Stimulated activated naive CD8-positive, alpha-beta T cell treated with anti-CD3 and anti-CD28 coated beads, Interleukin-15, amount 100 ng/mL, for 72 hours (primary cell): ENCODE results near the gene NRXN3.

ENCODE experiments used
- ATAC-seq: fragments of 150-1000 bp; cut with Tn5 transposase; 2 replicates; pipeline ENCODE4 v1.10.0; 2021; ENCODE audit warnings: mild to moderate bottlenecking, moderate library complexity
- DNase-seq, 2 donors: peaks; one replicate each; pipeline ENCODE4 v3.0.0; 2021 to 2022
- H3K27ac Mint-ChIP-seq, 2 donors: one replicate each; pipeline ENCODE4 v1.8.0; 2022; ENCODE audit warnings: mild to moderate bottlenecking in 2 of 2, mixed read lengths in 2 of 2, moderate library complexity in 2 of 2
- H3K27me3 Mint-ChIP-seq: one replicate; pipeline ENCODE4 v1.8.0; 2022; ENCODE audit warnings: mixed read lengths
- H3K4me1 Mint-ChIP-seq: one replicate; pipeline ENCODE4 v1.8.0; 2022; ENCODE audit warnings: mild to moderate bottlenecking, mixed read lengths
- H3K4me3 Mint-ChIP-seq, 2 donors: one replicate each; pipeline ENCODE4 v1.8.0; 2022; ENCODE audit warnings: mild to moderate bottlenecking in 2 of 2, mixed read lengths in 2 of 2, moderate library complexity in 1 of 2
- H3K9me3 Mint-ChIP-seq, 2 donors: one replicate each; pipeline ENCODE4 v1.8.0; 2022; ENCODE audit warnings: mixed read lengths in 2 of 2

NRXN3 gene

DNA sequence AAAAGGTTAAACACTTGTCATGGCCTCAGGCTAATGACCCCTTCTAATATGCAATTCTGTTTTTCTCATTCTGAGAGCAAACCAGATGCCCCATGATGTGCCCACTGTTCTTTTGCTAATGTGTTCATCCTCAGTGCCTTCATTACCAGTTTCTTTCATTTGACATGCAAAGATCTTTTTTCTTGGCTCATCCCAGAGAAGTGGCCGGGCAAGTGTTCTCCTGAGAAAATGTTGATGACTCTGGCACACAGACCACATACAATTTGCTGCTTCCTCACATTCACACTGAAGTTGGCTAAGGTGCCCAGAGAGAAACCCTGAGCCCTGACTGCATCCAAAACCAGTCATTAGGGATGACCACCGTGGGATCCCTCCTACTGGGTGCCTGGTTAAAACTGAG lies 1207.8 kb downstream of the NRXN3 start:
- ATAC-seq, result no peak
- no peak overlapping the region for H3K27ac Mint-ChIP-seq
- no peak overlapping the region for H3K4me3 Mint-ChIP-seq
- H3K9me3 Mint-ChIP-seq, result peaks cover 0 to 5% of the 10 kb centered on the region in 2 donors
- no peaks in the 10 kb centered on the region for H3K27me3 Mint-ChIP-seq
- no peak for DNase-seq
- no peaks in the 10 kb centered on the region for H3K4me1 Mint-ChIP-seq

DNA sequence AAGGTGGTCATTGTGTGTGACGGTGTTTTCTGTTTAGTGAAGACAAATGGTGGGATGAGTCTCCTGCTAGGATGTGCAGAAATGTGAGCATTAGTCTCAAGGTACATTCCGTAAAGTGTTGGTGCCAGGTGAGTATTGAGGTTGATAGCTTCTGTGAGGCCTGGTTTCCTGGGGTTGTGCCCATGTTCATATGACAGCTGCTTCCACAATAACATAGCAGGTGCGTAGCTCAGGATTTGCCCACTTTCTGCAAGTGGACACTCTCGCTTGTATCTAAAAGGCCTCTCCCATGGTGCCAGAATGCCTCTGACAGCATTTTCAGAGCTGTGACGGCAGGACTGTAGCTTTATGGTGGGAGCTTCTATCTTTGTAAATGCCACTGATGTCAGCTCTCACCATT lies 1209.1 kb downstream of the NRXN3 start:
- no peak for DNase-seq
- Mint-ChIP-seq H3K27me3 (no peaks in the 10 kb centered on the region), H3K9me3 (peaks cover 0 to 5% of the 10 kb centered on the region in 2 donors), H3K27ac (no peak overlapping the region), H3K4me1 (no peaks in the 10 kb centered on the region), H3K4me3 (no peak overlapping the region)
- ATAC-seq, result no peak

DNA sequence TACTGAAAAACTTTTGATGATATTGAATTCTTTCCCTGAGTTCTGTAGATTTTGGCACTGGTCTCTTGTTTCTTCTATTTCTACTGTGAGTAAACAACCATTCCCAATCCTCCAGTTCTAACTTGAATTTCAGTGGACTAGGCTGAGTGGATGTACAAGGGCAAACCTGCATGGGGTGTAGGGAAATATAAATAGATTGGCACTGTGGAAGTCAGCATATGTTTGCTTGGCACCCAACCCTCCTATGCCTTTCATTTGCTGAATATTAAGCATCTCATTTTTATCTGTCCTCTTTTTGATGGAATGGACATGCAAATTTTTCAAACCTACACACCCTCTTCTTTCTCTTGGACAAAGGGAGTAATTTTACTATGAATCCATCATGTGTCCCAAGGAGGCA lies 1212.9 kb downstream of the NRXN3 start:
- H3K4me3 Mint-ChIP-seq, result no peak overlapping the region
- ATAC-seq, result no peak
- no peaks in the 10 kb centered on the region for H3K9me3 Mint-ChIP-seq
- H3K27me3 Mint-ChIP-seq, result no peaks in the 10 kb centered on the region
- DNase-seq, result no peak
- no peaks in the 10 kb centered on the region for H3K4me1 Mint-ChIP-seq
- H3K27ac Mint-ChIP-seq, result no peak overlapping the region

DNA sequence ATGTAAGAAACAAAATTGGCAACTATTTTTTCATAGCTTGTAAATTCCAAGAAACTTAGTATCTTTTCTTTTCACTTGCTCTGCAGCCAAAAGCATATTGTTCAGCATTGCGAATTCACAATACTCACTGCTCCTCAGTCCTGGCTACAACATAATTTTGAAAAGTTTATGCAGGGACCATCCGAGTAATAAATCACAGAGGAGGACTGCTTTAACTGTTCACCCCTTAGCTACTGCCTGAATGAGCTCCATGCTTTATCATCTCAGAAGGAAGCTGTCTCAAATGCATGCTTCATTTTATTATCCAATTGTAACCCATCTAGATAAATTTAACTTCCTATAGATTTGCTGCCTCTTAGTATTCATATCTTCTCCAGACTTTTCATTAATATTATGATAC lies 1213.3 kb downstream of the NRXN3 start:
- no peak for ATAC-seq
- Mint-ChIP-seq H3K27ac (no peak overlapping the region), H3K4me3 (no peak overlapping the region), H3K9me3 (no peaks in the 10 kb centered on the region), H3K27me3 (no peaks in the 10 kb centered on the region), H3K4me1 (no peaks in the 10 kb centered on the region)
- no peak for DNase-seq

DNA sequence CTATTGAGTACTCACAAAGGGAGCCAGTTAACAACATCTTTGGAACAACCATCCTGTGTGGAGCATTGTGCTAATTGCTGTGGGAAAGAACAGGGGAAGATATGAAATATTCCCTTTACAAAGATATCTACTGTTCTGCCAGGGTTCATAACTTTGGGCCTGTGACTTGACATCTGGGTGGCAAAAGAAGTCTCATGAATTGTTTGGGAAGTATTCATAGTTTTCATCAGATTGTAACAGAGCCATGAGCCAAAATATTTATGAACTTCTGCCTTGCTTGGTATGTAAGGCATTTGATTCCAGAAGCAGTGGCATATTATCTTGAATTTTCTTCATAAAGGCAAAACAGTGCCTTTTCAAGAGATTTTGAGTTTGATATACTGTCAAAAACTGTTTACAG lies 1224.9 kb downstream of the NRXN3 start:
- Mint-ChIP-seq H3K27me3 (no peaks in the 10 kb centered on the region), H3K9me3 (peaks cover 0 to 7% of the 10 kb centered on the region in 2 donors), H3K4me3 (no peak overlapping the region), H3K27ac (no peak overlapping the region), H3K4me1 (no peaks in the 10 kb centered on the region)
- DNase-seq (no peak), ATAC-seq (no peak)

DNA sequence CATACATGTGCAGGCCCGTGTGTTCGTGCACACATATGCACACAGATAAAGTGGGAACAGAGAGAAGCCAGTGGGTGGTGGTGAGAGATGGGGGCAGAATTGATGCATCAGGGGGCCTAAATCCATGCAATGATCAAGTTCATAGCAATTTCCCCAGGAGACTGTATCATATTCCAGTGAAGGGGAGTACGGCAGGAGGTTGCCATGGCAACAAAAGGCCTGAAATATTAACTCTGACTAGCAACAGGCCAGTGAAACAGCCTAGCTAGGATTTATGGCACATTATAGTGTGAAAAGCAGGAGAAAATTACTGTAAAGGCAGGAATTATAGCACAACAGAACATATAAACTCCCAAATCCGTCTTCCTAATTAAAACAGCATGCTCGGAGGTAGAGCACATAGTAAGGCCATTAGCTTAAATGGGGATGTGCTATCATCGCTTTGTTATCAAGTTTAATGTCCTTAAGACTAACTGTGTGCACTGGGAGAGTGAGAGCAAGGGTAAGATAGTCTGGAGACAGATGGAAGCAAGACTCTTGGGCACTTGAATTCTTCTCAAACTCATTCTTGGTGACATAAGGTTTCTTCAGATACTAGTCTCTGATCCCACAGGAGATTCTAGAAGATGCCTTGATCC lies 1234.8 kb downstream of the NRXN3 start:
- Mint-ChIP-seq H3K27ac (no peak overlapping the region), H3K27me3 (no peaks in the 10 kb centered on the region), H3K4me3 (no peak overlapping the region), H3K4me1 (no peaks in the 10 kb centered on the region), H3K9me3 (no peaks in the 10 kb centered on the region)
- no peak for ATAC-seq
- DNase-seq, result no peak

DNA sequence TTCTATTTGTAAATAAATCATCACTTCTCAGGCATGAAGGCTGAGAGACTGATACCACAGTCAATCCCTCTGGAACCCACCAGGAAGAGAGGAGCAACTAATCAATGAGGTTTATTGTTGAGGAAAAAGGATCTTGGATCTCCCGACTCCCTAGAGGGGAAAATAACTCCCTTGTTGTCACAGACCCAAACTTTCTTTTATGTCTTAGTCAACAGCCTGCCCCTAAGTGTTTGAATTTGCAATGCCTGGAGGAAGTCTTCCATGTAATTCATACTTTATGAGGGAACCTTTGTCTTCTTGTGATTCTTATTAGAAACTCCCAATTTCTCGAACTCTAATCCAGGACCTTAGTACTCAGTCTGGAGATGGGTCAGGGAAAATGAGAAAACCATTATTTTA lies 1235.3 kb downstream of the NRXN3 start:
- Mint-ChIP-seq H3K4me1 (no peaks in the 10 kb centered on the region), H3K27me3 (no peaks in the 10 kb centered on the region)
- DNase-seq, result no peak

DNA sequence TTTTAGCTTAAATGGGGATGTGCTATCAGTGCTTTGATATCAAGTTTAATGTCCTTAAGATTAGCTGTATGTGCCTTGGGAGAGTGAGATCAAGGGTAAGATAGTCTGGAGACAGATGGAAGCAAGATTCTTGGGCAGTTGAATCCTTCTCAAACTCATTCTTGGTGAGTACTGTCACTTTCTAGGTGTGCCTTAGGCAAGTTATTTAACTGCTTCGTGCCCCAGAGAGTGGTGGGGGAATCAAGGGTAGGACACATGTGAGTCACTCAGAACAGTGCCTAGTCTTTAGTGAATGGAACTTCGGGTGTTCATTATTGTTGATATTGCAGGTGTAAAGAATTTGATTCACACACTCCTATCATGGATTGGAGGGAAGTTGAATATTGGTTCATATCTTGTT lies 1237.4 kb downstream of the NRXN3 start:
- no peaks in the 10 kb centered on the region for H3K4me1 Mint-ChIP-seq
- H3K27me3 Mint-ChIP-seq, result no peaks in the 10 kb centered on the region
- no peak for ATAC-seq
- no peak overlapping the region for H3K4me3 Mint-ChIP-seq
- no peak overlapping the region for H3K27ac Mint-ChIP-seq
- no peak for DNase-seq
- peaks cover 0 to 6% of the 10 kb centered on the region in 2 donors for H3K9me3 Mint-ChIP-seq

More for the DNA sequence above, 1235.3 kb downstream of the NRXN3 start:
- ATAC-seq, result no peak
- Mint-ChIP-seq H3K27ac (no peak overlapping the region), H3K9me3 (no peaks in the 10 kb centered on the region), H3K4me3 (no peak overlapping the region)

DNA sequence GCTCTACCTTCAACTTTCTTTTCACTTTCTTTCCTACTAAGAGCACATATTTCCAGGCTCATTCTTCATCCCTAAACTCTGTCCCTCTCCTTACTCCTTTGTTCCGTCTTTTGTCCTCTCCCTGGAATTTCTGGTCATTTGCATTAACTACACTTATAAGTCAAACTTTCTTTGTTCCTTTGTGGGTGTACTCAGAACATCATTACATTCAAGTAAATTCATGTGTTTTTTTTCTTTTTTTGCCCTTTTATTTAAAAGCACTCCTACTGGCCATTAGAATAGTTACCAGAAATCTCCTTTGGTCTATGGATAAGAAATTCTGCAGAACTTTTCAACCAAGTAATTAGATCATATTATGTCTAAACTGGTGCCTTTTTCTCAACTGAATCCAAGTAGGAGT lies 1238.5 kb downstream of the NRXN3 start:
- Mint-ChIP-seq H3K4me3 (no peak overlapping the region), H3K27me3 (no peaks in the 10 kb centered on the region), H3K27ac (no peak overlapping the region), H3K4me1 (no peaks in the 10 kb centered on the region), H3K9me3 (peaks cover 6 to 8% of the 10 kb centered on the region in 2 donors)
- DNase-seq (no peak), ATAC-seq (no peak)

DNA sequence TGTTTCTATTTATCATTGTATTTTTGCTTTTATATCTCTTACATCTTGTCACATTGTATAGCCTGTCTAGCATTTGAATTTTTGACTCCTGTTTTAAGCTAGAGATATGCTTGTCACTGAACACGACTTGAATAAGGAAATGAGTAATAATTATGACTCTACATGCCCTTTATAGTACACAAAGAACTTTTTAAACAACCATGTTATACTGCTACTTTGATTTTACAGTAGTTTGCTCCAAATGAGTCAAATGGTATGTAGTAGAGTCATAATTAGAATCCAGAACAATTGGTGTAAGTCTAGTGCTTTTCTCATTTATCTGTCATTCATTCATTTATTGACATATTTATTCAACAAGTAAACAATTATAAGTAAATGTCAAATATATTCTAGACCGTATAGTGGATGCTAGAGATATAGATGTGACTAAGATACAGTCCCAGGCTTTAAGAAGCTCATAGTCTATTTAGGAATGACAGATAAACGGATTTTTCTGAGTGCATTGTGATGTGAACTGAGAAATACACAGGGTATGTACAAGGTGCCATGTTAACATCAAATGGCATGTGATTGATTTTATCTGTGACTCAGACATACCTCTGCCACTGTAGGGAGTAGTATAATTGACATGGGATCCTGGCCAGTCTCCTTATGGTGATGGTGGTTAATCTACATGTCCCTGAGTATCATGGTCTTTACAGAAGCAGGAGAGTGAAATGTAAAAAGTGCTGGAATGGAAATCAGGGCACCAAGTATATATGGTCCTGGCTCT lies 1241.4 kb downstream of the NRXN3 start:
- DNase-seq, result no peak
- Mint-ChIP-seq H3K9me3 (peaks cover 6 to 8% of the 10 kb centered on the region in 2 donors), H3K27ac (no peak overlapping the region), H3K4me3 (no peak overlapping the region), H3K4me1 (no peaks in the 10 kb centered on the region), H3K27me3 (no peaks in the 10 kb centered on the region)
- no peak for ATAC-seq

DNA sequence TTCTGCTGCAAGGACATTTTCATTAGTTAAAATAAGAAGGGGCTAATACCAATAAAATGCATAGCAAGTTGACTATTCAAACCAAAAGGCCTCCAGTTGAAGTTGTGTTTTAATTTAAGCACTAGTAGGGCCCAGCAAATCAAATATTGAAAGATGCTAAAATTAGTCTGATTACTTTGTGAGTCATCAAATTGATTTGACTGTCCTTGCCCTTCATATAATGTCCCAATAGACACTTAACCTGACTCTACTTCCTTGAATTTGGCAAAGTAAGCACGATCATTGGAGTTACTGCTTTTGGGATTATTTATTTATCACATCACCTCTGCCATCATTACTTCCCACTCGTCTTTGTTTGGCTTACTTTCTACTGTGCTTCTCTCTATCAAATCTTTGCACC lies 1242.6 kb downstream of the NRXN3 start:
- DNase-seq (no peak), ATAC-seq (no peak)
- Mint-ChIP-seq H3K27ac (no peak overlapping the region), H3K4me3 (no peak overlapping the region), H3K9me3 (peaks cover 6 to 8% of the 10 kb centered on the region in 2 donors), H3K4me1 (no peaks in the 10 kb centered on the region), H3K27me3 (no peaks in the 10 kb centered on the region)

DNA sequence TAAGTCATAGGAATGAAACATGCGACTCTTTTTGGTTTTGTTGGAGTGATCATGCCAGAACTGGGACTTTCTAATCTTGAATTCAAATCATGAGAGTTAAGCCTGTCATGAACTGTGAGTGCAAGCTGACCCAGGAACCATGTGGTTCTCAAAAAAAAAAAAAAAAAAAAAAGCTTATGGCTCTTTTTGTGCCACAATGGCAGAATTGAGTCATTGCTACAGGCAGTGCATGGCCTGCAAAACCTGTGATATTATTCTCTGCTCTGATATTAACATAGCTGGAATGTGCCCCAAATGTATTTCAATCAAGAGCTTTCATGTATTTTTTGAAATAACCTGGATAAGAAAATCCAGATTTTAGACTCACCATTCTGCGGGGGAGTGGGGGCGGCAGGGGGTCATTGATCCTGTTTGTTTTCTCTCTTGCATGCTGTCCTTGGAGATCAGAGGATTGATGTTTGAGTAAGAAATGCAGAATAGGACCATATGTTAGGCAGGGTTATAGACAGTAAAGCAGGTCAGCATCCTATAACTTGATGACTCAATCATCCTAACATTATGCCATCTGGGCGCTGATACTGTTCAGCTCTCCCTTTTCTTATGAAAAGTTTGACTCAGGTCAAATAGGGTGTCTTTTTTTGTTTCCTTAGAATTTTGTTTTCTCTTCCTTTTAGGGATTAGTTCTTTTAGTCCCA lies 1243.7 kb downstream of the NRXN3 start:
- Mint-ChIP-seq H3K27me3 (no peaks in the 10 kb centered on the region), H3K4me1 (no peaks in the 10 kb centered on the region), H3K9me3 (peaks cover 6 to 15% of the 10 kb centered on the region in 2 donors), H3K4me3 (no peak overlapping the region), H3K27ac (no peak overlapping the region)
- DNase-seq (no peak), ATAC-seq (no peak)

DNA sequence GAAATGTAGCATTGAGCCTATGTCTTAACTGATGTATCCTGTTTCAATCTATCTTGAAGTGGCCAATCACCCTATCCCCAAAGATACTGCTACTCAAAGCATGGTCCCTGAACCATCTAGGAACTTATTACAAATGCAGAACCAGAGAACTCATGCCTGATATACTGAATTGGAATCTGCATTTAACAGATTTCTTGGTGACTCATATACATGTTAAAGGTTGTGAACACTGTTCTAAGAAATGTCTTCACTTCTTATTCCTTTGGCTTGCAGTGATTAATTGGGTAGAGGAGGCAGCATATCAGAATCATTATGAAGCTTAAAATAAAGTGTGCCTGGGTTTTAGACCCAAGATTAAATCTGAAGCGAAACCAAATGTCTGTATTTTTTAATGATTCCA lies 1245.6 kb downstream of the NRXN3 start:
- Mint-ChIP-seq H3K4me3 (no peak overlapping the region), H3K4me1 (no peaks in the 10 kb centered on the region), H3K9me3 (peaks cover 6 to 24% of the 10 kb centered on the region in 2 donors), H3K27ac (no peak overlapping the region), H3K27me3 (no peaks in the 10 kb centered on the region)
- ATAC-seq (no peak), DNase-seq (no peak)

DNA sequence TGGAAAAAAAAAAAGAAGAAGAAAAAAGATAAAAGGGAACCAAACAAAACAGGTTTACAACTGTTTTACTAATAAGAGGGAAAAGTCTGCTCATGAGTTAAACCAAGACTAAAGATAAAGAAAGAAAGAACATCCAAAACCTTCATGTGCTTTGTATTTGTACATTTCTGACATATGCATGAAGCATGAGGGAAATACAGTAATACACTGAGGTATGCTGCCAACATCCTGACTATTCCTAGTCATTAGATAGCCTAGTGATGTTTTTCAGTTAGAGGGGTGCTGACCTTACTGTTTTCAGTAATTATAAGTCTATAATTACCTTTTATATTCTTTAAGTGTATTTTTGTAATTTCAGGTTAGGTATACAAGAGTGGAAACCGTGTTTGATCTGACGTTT lies 1247.8 kb downstream of the NRXN3 start:
- ATAC-seq, result no peak
- H3K4me3 Mint-ChIP-seq, result no peak overlapping the region
- no peak for DNase-seq
- peaks cover 0 to 22% of the 10 kb centered on the region in 2 donors for H3K9me3 Mint-ChIP-seq
- H3K4me1 Mint-ChIP-seq, result no peaks in the 10 kb centered on the region
- H3K27me3 Mint-ChIP-seq, result no peaks in the 10 kb centered on the region
- no peak overlapping the region for H3K27ac Mint-ChIP-seq

DNA sequence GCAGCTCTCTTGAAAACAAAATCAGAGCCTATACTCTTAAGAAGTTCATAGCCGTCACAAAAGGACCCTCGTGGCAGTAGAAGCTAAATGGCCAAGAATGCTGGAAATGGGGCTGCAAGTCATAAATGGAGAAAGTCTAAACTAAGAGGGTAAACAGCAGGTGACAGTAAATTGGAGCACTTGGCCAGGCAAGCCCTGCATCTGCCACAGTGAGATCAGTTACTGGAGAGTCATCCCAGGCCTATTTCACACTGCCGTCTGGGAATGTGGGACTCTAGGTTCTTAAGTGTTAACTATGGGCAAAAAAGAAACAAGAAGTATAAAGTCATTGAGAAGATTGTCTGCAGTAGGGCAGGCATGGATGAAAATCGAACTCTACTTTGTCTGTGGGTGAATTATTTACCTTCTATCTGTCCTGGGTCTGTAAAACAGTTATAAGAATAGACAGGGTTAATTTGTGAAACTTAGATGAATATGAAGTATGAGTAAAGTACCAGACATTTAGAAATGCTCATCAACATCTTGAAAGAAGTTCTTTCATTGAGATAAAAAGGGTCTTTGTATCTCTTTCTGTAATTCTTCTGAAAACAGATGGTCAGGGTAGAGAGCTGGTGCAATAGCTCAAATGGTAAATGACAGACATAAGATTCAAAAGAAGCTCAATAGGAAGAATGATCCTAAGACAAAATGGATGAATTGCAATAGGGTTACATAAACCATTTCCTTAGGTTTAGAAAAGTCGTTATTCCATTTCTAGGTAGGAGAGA lies 1248.7 kb downstream of the NRXN3 start:
- H3K27me3 Mint-ChIP-seq, result no peaks in the 10 kb centered on the region
- no peak for DNase-seq
- H3K27ac Mint-ChIP-seq, result no peak overlapping the region
- H3K4me1 Mint-ChIP-seq, result no peaks in the 10 kb centered on the region
- no peak for ATAC-seq
- H3K4me3 Mint-ChIP-seq, result no peak overlapping the region
- peaks cover 0 to 16% of the 10 kb centered on the region in 2 donors for H3K9me3 Mint-ChIP-seq
